ENCODE results near the gene CYBC1. TPM values are rescaled to one million over a fixed set of nuclear protein-coding genes. Genes with fewer than 3 reads are reported as not detected.

CYBC1 gene
- total RNA-seq, 1 experiment from 2014 or later, result 99.9 TPM

- no peak overlapping the region for H3K4me3 Mint-ChIP-seq (ENCODE audit: unreplicated experiment)
- peaks cover 51% of the 10 kb centered on the region for H3K36me3 Mint-ChIP-seq (ENCODE audit: insufficient read depth, unreplicated experiment)
- no peaks in the 10 kb centered on the region for H3K27me3 Mint-ChIP-seq (ENCODE audit: insufficient read depth, unreplicated experiment)
- intact Hi-C loops (cut with micrococcal nuclease; ENCODE audit: unreplicated experiment), result no loop called here
- H3K27me3 ChIP-seq (replicated peaks; ENCODE audit: control insufficient read depth, insufficient read depth, low read length), result no peaks in the 10 kb centered on the region
- no peaks in the 10 kb centered on the region for H3K4me1 Mint-ChIP-seq (ENCODE audit: low read depth, unreplicated experiment)
- ChIA-PET CTCF (no interaction called here), POLR2A (no interaction called here)
- no TSS peak for BruUV-seq (replicated peaks)
- no peak for TF ChIP-seq CTCF (IDR thresholded peaks at IDR 0.05; ENCODE audit: insufficient read depth in 1 of 2, low read depth in 1 of 2, low read length in 1 of 2, severe bottlenecking in 1 of 2, unreplicated experiment in 1 of 2)
- peaks cover 1% of the 10 kb centered on the region; the same call in 1 of the 2 replicates for H3K36me3 ChIP-seq (ENCODE audit: control insufficient read depth, insufficient read depth, low read length)
- no peaks in the 10 kb centered on the region for H3K9me3 ChIP-seq
- H3K9me3 Mint-ChIP-seq (ENCODE audit: unreplicated experiment), result no peaks in the 10 kb centered on the region
- no peaks in the 10 kb centered on the region for H3K4me1 ChIP-seq
- no peak for DNase-seq
- H3K4me3 ChIP-seq (ENCODE audit: low read depth, low read length), result no peak overlapping the region
- H3K27ac Mint-ChIP-seq (ENCODE audit: unreplicated experiment), result no peak overlapping the region
Observed at GRCh38 chr17:82440469-82440981, 10.0 kb downstream of the CYBC1 start.

GRCh38 chr17:82439829-82440365 is 10.7 kb downstream of the CYBC1 start:
- Histone ChIP-seq H3K4me3 (ENCODE audit: low read depth, low read length) (no peak overlapping the region), H3K9me3 (no peaks in the 10 kb centered on the region), H3K36me3 (ENCODE audit: control insufficient read depth, insufficient read depth, low read length) (peaks cover 1% of the 10 kb centered on the region; the same call in 1 of the 2 replicates), H3K27me3 (replicated peaks; ENCODE audit: control insufficient read depth, insufficient read depth, low read length) (no peaks in the 10 kb centered on the region), H3K4me1 (no peaks in the 10 kb centered on the region)
- Mint-ChIP-seq H3K4me1 (ENCODE audit: low read depth, unreplicated experiment) (no peaks in the 10 kb centered on the region), H3K27me3 (ENCODE audit: insufficient read depth, unreplicated experiment) (no peaks in the 10 kb centered on the region), H3K36me3 (ENCODE audit: insufficient read depth, unreplicated experiment) (peaks cover 50% of the 10 kb centered on the region), H3K9me3 (ENCODE audit: unreplicated experiment) (no peaks in the 10 kb centered on the region), H3K4me3 (ENCODE audit: unreplicated experiment) (no peak overlapping the region), H3K27ac (ENCODE audit: unreplicated experiment) (no peak overlapping the region)
- no TSS peak for BruUV-seq (replicated peaks)
- ChIA-PET CTCF (no interaction called here), POLR2A (no interaction called here)
- no peak for DNase-seq
- TF ChIP-seq CTCF (IDR thresholded peaks at IDR 0.05; ENCODE audit: insufficient read depth in 1 of 2, low read depth in 1 of 2, low read length in 1 of 2, severe bottlenecking in 1 of 2, unreplicated experiment in 1 of 2), result no peak
- intact Hi-C loops (cut with micrococcal nuclease; ENCODE audit: unreplicated experiment), result no loop called here

DNA sequence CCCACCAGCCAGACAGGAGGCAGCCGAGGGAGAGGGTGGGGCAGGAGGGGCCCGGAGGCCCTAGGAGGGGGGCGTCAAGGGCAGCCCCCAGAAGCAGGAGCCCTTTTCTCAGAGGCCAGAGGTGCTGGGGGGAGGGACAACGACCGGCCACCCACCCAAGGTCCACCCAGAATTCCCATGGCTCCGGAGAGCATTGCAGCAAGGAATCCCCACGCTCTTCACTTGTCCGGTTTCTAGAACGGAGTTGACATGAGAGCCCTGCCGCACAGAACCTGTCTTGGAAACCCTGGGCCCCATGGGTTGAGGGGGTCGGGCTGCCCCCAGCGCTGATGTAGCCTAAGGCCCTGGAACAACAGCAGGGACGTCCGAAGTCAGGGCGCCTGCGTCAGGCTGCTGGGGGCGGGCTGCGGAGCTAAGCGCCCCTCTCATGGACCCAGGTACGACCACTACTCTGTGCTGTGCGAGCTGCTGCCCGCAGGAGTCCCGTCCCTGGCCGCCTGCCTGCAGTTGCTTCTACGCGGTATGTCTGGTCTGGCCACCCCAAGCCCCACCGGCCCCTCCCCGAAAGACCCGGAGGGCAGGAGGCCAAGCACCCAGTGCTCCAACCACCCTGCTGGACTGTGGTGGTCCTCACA is 11.2 kb downstream of the CYBC1 start:
- H3K36me3 ChIP-seq (ENCODE audit: control insufficient read depth, insufficient read depth, low read length), result peaks cover 1% of the 10 kb centered on the region; the same call in 1 of the 2 replicates
- no peak overlapping the region for H3K4me3 ChIP-seq (ENCODE audit: low read depth, low read length)
- H3K4me3 Mint-ChIP-seq (ENCODE audit: unreplicated experiment), result no peak overlapping the region
- H3K27ac Mint-ChIP-seq (ENCODE audit: unreplicated experiment), result no peak overlapping the region
- CTCF ChIA-PET, result interaction anchor here (1.3 kb wide), 1 partner anchor 81 kb away, joined by 3 read pairs; no protein-coding TSS in a partner anchor
- no peaks in the 10 kb centered on the region for H3K4me1 Mint-ChIP-seq (ENCODE audit: low read depth, unreplicated experiment)
- no peak for TF ChIP-seq CTCF (IDR thresholded peaks at IDR 0.05; ENCODE audit: insufficient read depth in 1 of 2, low read depth in 1 of 2, low read length in 1 of 2, severe bottlenecking in 1 of 2, unreplicated experiment in 1 of 2)
- no peaks in the 10 kb centered on the region for H3K27me3 ChIP-seq (replicated peaks; ENCODE audit: control insufficient read depth, insufficient read depth, low read length)
- no peaks in the 10 kb centered on the region for H3K4me1 ChIP-seq
- no peaks in the 10 kb centered on the region for H3K9me3 Mint-ChIP-seq (ENCODE audit: unreplicated experiment)
- peaks cover 44% of the 10 kb centered on the region for H3K36me3 Mint-ChIP-seq (ENCODE audit: insufficient read depth, unreplicated experiment)
- intact Hi-C loops (cut with micrococcal nuclease; ENCODE audit: unreplicated experiment), result no loop called here
- no TSS peak for BruUV-seq (replicated peaks)
- DNase-seq, result no peak
- no peaks in the 10 kb centered on the region for H3K27me3 Mint-ChIP-seq (ENCODE audit: insufficient read depth, unreplicated experiment)
- POLR2A ChIA-PET, result no interaction called here
- H3K9me3 ChIP-seq, result no peaks in the 10 kb centered on the region

All from Caco-2 (cell line).